Measurements from ENCODE around the gene MLF2. TPM values are rescaled to one million over a fixed set of nuclear protein-coding genes. Genes with fewer than 3 reads are reported as not detected.

The MLF2 gene
- total RNA-seq, 1 donor from 2014 or later: 120 TPM

- Mint-ChIP-seq H3K36me3 (peaks cover 4% of the 10 kb centered on the region), H3K27me3 (ENCODE audit: insufficient read depth, low read depth) (peaks cover 24% of the 10 kb centered on the region), H3K4me3 (peak overlapping the region; percentile 68), H3K9me3 (peaks cover 2% of the 10 kb centered on the region), H3K27ac (no peak overlapping the region), H3K4me1 (peaks cover 27% of the 10 kb centered on the region)
- Histone ChIP-seq H3F3A (ENCODE audit: low read depth) (peaks cover 37% of the 10 kb centered on the region), H3K27me3 (peaks cover 17% of the 10 kb centered on the region), H3K36me3 (no peaks in the 10 kb centered on the region), H3K4me1 (peaks cover 18% of the 10 kb centered on the region), H3K79me2 (ENCODE audit: low read depth) (peaks cover 17% of the 10 kb centered on the region), H3K27ac (no peak overlapping the region), H3K9me3 (ENCODE audit: low read depth) (no peaks in the 10 kb centered on the region), H4K20me1 (ENCODE audit: low read depth) (no peaks in the 10 kb centered on the region), H3K4me3 (peak overlapping the region; percentile 16), H3K9ac (no peak overlapping the region), H3K4me2 (peak overlapping the region; percentile 62), H2AFZ (replicated peaks) (no peak overlapping the region)
- TF ChIP-seq EZH2phosphoT487 (IDR thresholded peaks at IDR 0.05) (no peak), CTCF (IDR thresholded peaks at IDR 0.05) (no peak), EZH2 (IDR thresholded peaks at IDR 0.05) (no peak)
- peak; percentile 66 for DNase-seq (ENCODE audit: low spot score)
Measured at GRCh38 chr12:6703631-6704030, 49.3 kb downstream of the MLF2 start.

- H3K36me3 Mint-ChIP-seq: peaks cover 4% of the 10 kb centered on the region
- peaks cover 17% of the 10 kb centered on the region for H3K27me3 ChIP-seq
- H3K9me3 ChIP-seq (ENCODE audit: low read depth): no peaks in the 10 kb centered on the region
- peak overlapping the region; percentile 75 for H2AFZ ChIP-seq (replicated peaks)
- H4K20me1 ChIP-seq (ENCODE audit: low read depth): no peaks in the 10 kb centered on the region
- no peaks in the 10 kb centered on the region for H3K36me3 ChIP-seq
- peaks cover 20% of the 10 kb centered on the region for H3K4me1 ChIP-seq
- H3K4me1 Mint-ChIP-seq: peaks cover 34% of the 10 kb centered on the region
- H3K27ac ChIP-seq: no peak overlapping the region
- peak overlapping the region; percentile 91 for H3K4me2 ChIP-seq
- peaks cover 2% of the 10 kb centered on the region for H3K9me3 Mint-ChIP-seq
- peak overlapping the region; percentile 93 for H3K4me3 Mint-ChIP-seq
- no peak overlapping the region for H3K9ac ChIP-seq
- no peak for DNase-seq (ENCODE audit: low spot score)
- H3F3A ChIP-seq (ENCODE audit: low read depth): peaks cover 49% of the 10 kb centered on the region
- H3K79me2 ChIP-seq (ENCODE audit: low read depth): peaks cover 19% of the 10 kb centered on the region
- TF ChIP-seq EZH2phosphoT487 (IDR thresholded peaks at IDR 0.05) (no peak), CTCF (IDR thresholded peaks at IDR 0.05) (no peak), EZH2 (IDR thresholded peaks at IDR 0.05) (no peak)
- peak overlapping the region; percentile 84 for H3K27ac Mint-ChIP-seq
- peak overlapping the region; percentile 96 for H3K4me3 ChIP-seq
- peaks cover 26% of the 10 kb centered on the region for H3K27me3 Mint-ChIP-seq (ENCODE audit: insufficient read depth, low read depth)
Measured at GRCh38 chr12:6701078-6701768, 51.7 kb downstream of the MLF2 start.

- Histone ChIP-seq H3K36me3 (no peaks in the 10 kb centered on the region), H3K4me3 (peak within 1 kb of the TSS; percentile 96), H3K27ac (no peak within 1 kb of the TSS), H3K79me2 (ENCODE audit: low read depth) (peaks cover 19% of the 10 kb centered on the region), H3K27me3 (peaks cover 17% of the 10 kb centered on the region), H3F3A (ENCODE audit: low read depth) (peaks cover 49% of the 10 kb centered on the region), H3K4me1 (peaks cover 20% of the 10 kb centered on the region), H3K9ac (peak within 1 kb of the TSS; percentile 50), H4K20me1 (ENCODE audit: low read depth) (no peaks in the 10 kb centered on the region), H3K4me2 (peak within 1 kb of the TSS; percentile 91), H3K9me3 (ENCODE audit: low read depth) (no peaks in the 10 kb centered on the region), H2AFZ (replicated peaks) (peak within 1 kb of the TSS; percentile 93)
- peak within 1 kb of the TSS; percentile 91 for H3K27ac Mint-ChIP-seq
- no peak for TF ChIP-seq EZH2 (IDR thresholded peaks at IDR 0.05)
- no peak for TF ChIP-seq CTCF (IDR thresholded peaks at IDR 0.05)
- no peak for TF ChIP-seq EZH2phosphoT487 (IDR thresholded peaks at IDR 0.05)
- peaks cover 2% of the 10 kb centered on the region for H3K9me3 Mint-ChIP-seq
- peaks cover 28% of the 10 kb centered on the region for H3K27me3 Mint-ChIP-seq (ENCODE audit: insufficient read depth, low read depth)
- peak; percentile 74 for DNase-seq (ENCODE audit: low spot score)
- H3K4me1 Mint-ChIP-seq: peaks cover 34% of the 10 kb centered on the region
- H3K4me3 Mint-ChIP-seq: peak within 1 kb of the TSS; percentile 93
- peaks cover 7% of the 10 kb centered on the region for H3K36me3 Mint-ChIP-seq
Measured at GRCh38 chr12:6700646-6701051, 52.3 kb downstream of the MLF2 start, which contains the start of gene PIANP. PIANP (minus strand) TSS chr12:6700815; CDS start chr12:6698061, 2,754 bp downstream.

All from neural progenitor cell (in vitro differentiated cells).